Trophoblast cell (in vitro differentiated cells and primary cell): ENCODE results near the gene PRR11.

Experiments used
- DNase-seq, 2 donors: peaks; one replicate each; pipeline ENCODE4 v3.0.0-alpha.2; 2016
- H2AFZ ChIP-seq: 2 replicates; pipeline ENCODE4 v1.6.1; 2013; ENCODE audit warnings: low read length, moderate library complexity, mild to moderate bottlenecking; ENCODE audit not compliant: insufficient read depth, poor library complexity
- H2AK5ac ChIP-seq: 2 replicates; pipeline ENCODE4 v1.6.1; 2013; ENCODE audit warnings: mild to moderate bottlenecking, low read length
- H2BK120ac ChIP-seq: 2 replicates; pipeline ENCODE4 v1.6.1; 2013; ENCODE audit warnings: low read length, mild to moderate bottlenecking, moderate library complexity; ENCODE audit not compliant: insufficient read depth, poor library complexity
- H2BK12ac ChIP-seq: 2 replicates; pipeline ENCODE4 v1.6.1; 2013; ENCODE audit warnings: mild to moderate bottlenecking, low read length, moderate library complexity
- H2BK5ac ChIP-seq: 2 replicates; pipeline ENCODE4 v1.6.1; 2013; ENCODE audit warnings: low read length, low read depth, moderate library complexity, mild to moderate bottlenecking; ENCODE audit not compliant: poor library complexity
- H3K14ac ChIP-seq: 2 replicates; pipeline ENCODE4 v1.6.1; 2013; ENCODE audit warnings: mild to moderate bottlenecking, low read length
- H3K18ac ChIP-seq: 2 replicates; pipeline ENCODE4 v1.6.1; 2013; ENCODE audit warnings: mild to moderate bottlenecking, low read length
- H3K23ac ChIP-seq: 2 replicates; pipeline ENCODE4 v1.6.1; 2013; ENCODE audit warnings: low read length
- H3K27ac ChIP-seq: 2 replicates; pipeline ENCODE4 v1.5.1; 2013; ENCODE audit warnings: low read depth, mild to moderate bottlenecking, inconsistent platforms, low read length, moderate library complexity
- H3K27me3 ChIP-seq: 2 replicates; pipeline ENCODE4 v1.6.1; 2013; ENCODE audit warnings: inconsistent platforms, mild to moderate bottlenecking, low read length, moderate library complexity; ENCODE audit not compliant: insufficient read depth
- H3K36me3 ChIP-seq, 2 experiments: 1 replicate in 1 of 2; 2 replicates in 1 of 2; pipeline ENCODE4 v1.6.1; 2013; ENCODE audit warnings: low read length in 2 of 2, mild to moderate bottlenecking in 2 of 2, moderate library complexity in 1 of 2; ENCODE audit not compliant: insufficient read depth in 2 of 2, control insufficient read depth in 1 of 2
- H3K4ac ChIP-seq: 2 replicates; pipeline ENCODE4 v1.6.1; 2013; ENCODE audit warnings: low read depth, mild to moderate bottlenecking, low read length, moderate library complexity
- H3K4me1 ChIP-seq, 2 experiments: 1 replicate in 1 of 2; 2 replicates in 1 of 2; pipeline ENCODE4 v1.6.1; 2013; ENCODE audit warnings: low read length in 2 of 2, mild to moderate bottlenecking in 2 of 2, moderate library complexity in 1 of 2; ENCODE audit not compliant: insufficient read depth in 2 of 2, control insufficient read depth in 1 of 2
- H3K4me2 ChIP-seq: 2 replicates; pipeline ENCODE4 v1.6.1; 2013; ENCODE audit warnings: inconsistent platforms, mild to moderate bottlenecking, low read length, moderate library complexity
- H3K4me3 ChIP-seq: 2 replicates; pipeline ENCODE4 v1.5.1; 2013; ENCODE audit warnings: mild to moderate bottlenecking, low read depth, low read length, inconsistent platforms
- H3K79me1 ChIP-seq: one replicate; pipeline ENCODE4 v1.6.1; 2013; ENCODE audit warnings: low read length
- H3K79me2 ChIP-seq: 2 replicates; pipeline ENCODE4 v1.6.1; 2013; ENCODE audit warnings: low read length, mild to moderate bottlenecking; ENCODE audit not compliant: control insufficient read depth, insufficient read depth, poor library complexity
- H3K9ac ChIP-seq: 2 replicates; pipeline ENCODE4 v1.6.1; 2013; ENCODE audit warnings: mild to moderate bottlenecking, low read length
- H3K9me3 ChIP-seq: 2 replicates; pipeline ENCODE4 v1.6.1; 2013; ENCODE audit warnings: low read depth, mild to moderate bottlenecking, control low read depth, inconsistent platforms, low read length; ENCODE audit not compliant: insufficient read depth
- H4K12ac ChIP-seq: 2 replicates; pipeline ENCODE4 v1.6.1; 2013; ENCODE audit warnings: low read depth, mild to moderate bottlenecking, low read length, moderate library complexity
- H4K8ac ChIP-seq: 2 replicates; pipeline ENCODE4 v1.6.1; 2013; ENCODE audit warnings: low read depth, mild to moderate bottlenecking, low read length, moderate library complexity
- H4K91ac ChIP-seq: one replicate; pipeline ENCODE4 v1.6.1; 2013; ENCODE audit warnings: low read depth, mild to moderate bottlenecking, low read length, moderate library complexity
- WGBS: extraction: QIAGEN DNeasy Blood & Tissue Kit; methylation state at CpG from one replicate; pipeline ENCODE4 v1.1.7; 2013; ENCODE audit warnings: missing lambda C conversion rate; ENCODE audit not compliant: insufficient read length, insufficient coverage; ENCODE audit errors: extremely low coverage; 5-methylcytosine and 5-hydroxymethylcytosine counted together

The PRR11 gene

DNA sequence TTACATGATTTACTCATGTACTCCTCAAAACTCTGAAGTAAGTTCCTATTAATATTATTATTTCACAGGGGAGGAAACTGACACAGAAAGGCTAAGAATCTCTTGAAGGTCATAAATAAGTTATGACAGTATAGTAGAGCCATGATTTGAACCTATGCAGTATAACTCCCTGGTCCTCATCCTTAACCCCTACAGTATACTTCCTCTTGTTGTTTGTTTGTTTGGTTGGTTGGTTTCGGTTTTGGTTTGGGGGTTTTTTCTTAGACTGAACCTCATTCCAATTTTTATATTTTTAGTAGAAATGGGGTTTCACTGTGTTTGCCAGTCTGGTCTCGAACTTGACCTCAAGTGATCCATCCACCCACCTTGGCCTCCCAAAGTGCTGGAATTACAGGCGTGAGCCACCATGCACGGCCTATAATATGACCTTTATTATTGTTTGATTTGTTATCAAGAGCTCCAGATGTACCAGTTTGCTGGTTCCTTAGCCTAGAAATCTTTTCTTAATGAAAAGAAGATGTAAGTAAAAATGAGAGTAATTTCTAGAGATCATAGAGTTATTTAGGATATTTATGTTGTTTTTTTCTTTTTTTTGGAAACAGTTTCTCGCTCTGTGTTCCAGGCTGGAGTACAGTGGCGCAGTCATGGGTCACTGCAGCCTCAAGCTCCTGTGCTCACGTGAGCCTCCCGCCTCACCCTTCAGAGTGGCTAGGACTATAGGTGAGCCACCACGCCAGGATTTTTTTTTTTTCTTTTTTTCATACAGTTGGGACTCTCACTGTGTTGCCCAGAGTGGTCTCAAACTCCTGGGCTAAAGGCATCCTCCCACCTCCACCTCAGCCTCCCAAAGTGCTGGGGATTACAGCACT is 4.8 kb downstream of the PRR11 start:
- Histone ChIP-seq H3K36me3 (peaks cover 2 to 10% of the 10 kb centered on the region in 2 experiments), H3K18ac (no peak overlapping the region), H3K4ac (peak overlapping the region; percentile 79), H2AK5ac (peak overlapping the region; percentile 37), H4K12ac (no peak overlapping the region), H2AFZ (no peak overlapping the region), H3K9ac (no peak overlapping the region), H3K9me3 (no peaks in the 10 kb centered on the region), H3K14ac (no peak overlapping the region), H3K27ac (no peak overlapping the region), H3K4me2 (no peak overlapping the region), H3K27me3 (no peaks in the 10 kb centered on the region), H3K23ac (no peak overlapping the region), H3K4me1 (peaks cover 0 to 1% of the 10 kb centered on the region in 2 experiments), H2BK12ac (no peak overlapping the region), H3K79me2 (peaks cover 6% of the 10 kb centered on the region), H3K4me3 (no peak overlapping the region), H4K91ac (no peak overlapping the region), H4K8ac (no peak overlapping the region), H2BK120ac (no peak overlapping the region), H2BK5ac (no peak overlapping the region), H3K79me1 (no peaks in the 10 kb centered on the region)
- no peak for DNase-seq
- WGBS = no CpG with 5 or more reads among the region's 9 CpGs

DNA sequence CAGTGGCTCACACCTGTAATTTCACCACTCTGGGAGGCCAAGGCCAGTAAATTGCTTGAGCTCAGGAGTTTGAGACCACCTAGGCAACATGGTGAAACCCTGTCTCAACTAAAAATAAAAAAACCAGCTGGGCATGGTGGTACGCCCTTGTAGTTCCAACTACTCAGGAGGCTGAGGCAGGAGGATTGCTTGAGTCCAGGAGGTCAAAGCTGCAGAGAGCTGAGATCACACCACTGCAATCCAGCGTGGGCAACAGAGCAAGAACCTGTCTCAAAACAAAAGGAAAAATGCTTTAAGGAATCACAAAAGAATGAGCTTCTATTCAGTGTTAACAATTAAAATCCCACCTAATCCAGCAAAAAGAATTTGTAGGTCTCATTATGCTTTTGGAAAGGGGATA is 5.9 kb downstream of the PRR11 start:
- Histone ChIP-seq H2BK12ac (no peak overlapping the region), H4K12ac (peak overlapping the region; percentile 54), H3K4me2 (no peak overlapping the region), H3K4me3 (no peak overlapping the region), H3K36me3 (peaks cover 2 to 10% of the 10 kb centered on the region in 2 experiments), H3K27ac (no peak overlapping the region), H3K79me2 (peaks cover 6% of the 10 kb centered on the region), H4K8ac (no peak overlapping the region), H3K4ac (peak overlapping the region; percentile 83), H3K18ac (no peak overlapping the region), H2BK120ac (no peak overlapping the region), H4K91ac (no peak overlapping the region), H2AK5ac (no peak overlapping the region), H2BK5ac (no peak overlapping the region), H3K14ac (no peak overlapping the region), H3K4me1 (peaks cover 0 to 1% of the 10 kb centered on the region in 2 experiments), H3K23ac (no peak overlapping the region), H3K9ac (no peak overlapping the region), H2AFZ (no peak overlapping the region), H3K27me3 (no peaks in the 10 kb centered on the region), H3K9me3 (no peaks in the 10 kb centered on the region), H3K79me1 (no peaks in the 10 kb centered on the region)
- no peak for DNase-seq
- no CpG with 5 or more reads among the region's 2 CpGs for WGBS

DNA sequence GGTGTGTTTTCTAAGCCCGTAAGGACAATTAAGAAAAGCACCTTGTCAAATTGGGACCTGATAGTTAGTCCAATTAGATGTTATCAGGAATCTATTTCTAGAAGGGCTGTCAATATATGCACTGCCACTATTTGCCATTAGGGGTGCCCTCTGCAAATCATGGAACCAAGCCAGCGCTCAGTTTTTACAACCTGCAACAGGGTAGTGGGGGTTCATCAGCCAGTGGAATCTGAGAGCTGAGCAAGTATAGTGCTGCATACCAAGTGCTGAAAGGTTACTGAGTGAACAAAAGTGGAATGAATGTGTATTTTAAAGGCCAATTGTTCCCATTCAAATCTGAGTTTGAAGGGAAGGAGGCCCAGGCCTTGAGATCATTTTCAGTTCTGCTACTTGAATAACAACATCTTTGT is 10.4 kb downstream of the PRR11 start:
- no CpG with 5 or more reads among the region's 2 CpGs for WGBS
- peaks cover 4 to 9% of the 10 kb centered on the region in 2 experiments for H3K36me3 ChIP-seq
- peak; percentile 16 to 60 for DNase-seq

DNA sequence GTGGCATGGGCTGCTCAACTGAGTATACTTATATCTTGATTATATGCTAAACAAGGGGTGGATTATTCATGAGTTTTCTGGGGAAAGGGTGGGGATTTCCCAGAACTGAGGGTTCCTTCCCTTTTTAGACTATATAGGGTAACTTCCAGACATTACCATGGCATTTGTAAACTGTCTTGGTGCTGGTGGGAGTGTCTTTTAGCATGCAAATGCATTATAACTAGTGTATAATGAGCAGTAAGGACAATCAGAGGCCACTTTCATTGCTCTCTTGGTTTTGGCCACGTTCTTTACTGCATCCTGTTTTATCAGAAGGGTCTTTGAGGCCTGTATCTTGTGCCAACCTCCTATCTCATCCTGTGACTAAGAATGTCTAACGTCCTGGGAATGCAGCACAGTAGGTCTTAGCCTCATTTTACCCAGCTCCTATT is 12.0 kb downstream of the PRR11 start:
- H3K4me3 ChIP-seq = no peak overlapping the region
- H2AFZ ChIP-seq = no peak overlapping the region
- H3K27me3 ChIP-seq = no peaks in the 10 kb centered on the region
- H3K14ac ChIP-seq = no peak overlapping the region
- H3K23ac ChIP-seq = no peak overlapping the region
- no peak overlapping the region for H2BK120ac ChIP-seq
- no peaks in the 10 kb centered on the region for H3K4me1 ChIP-seq
- H2BK5ac ChIP-seq = no peak overlapping the region
- H3K9me3 ChIP-seq = no peaks in the 10 kb centered on the region
- no peak overlapping the region for H4K12ac ChIP-seq
- no CpG with 5 or more reads among the region's 2 CpGs for WGBS
- no peak overlapping the region for H3K9ac ChIP-seq
- no peak overlapping the region for H2BK12ac ChIP-seq
- no peaks in the 10 kb centered on the region for H3K79me2 ChIP-seq
- H4K8ac ChIP-seq = no peak overlapping the region
- no peak overlapping the region for H4K91ac ChIP-seq
- H3K36me3 ChIP-seq = peaks cover 8 to 12% of the 10 kb centered on the region in 2 experiments
- DNase-seq = no peak
- H3K27ac ChIP-seq = no peak overlapping the region
- no peak overlapping the region for H3K4me2 ChIP-seq
- no peaks in the 10 kb centered on the region for H3K79me1 ChIP-seq
- peak overlapping the region; percentile 4 for H3K4ac ChIP-seq
- H2AK5ac ChIP-seq = no peak overlapping the region
- no peak overlapping the region for H3K18ac ChIP-seq

More for the DNA sequence above, 10.4 kb downstream of the PRR11 start:
- Histone ChIP-seq H4K91ac (no peak overlapping the region), H3K79me2 (no peaks in the 10 kb centered on the region), H3K14ac (no peak overlapping the region), H3K27me3 (no peaks in the 10 kb centered on the region), H3K4me1 (no peaks in the 10 kb centered on the region), H2BK5ac (no peak overlapping the region), H3K23ac (no peak overlapping the region), H4K12ac (no peak overlapping the region), H3K9me3 (no peaks in the 10 kb centered on the region), H3K27ac (no peak overlapping the region), H2BK12ac (no peak overlapping the region), H3K4me2 (no peak overlapping the region), H4K8ac (no peak overlapping the region), H2AFZ (no peak overlapping the region), H3K9ac (no peak overlapping the region), H2BK120ac (no peak overlapping the region), H3K4ac (no peak overlapping the region), H2AK5ac (no peak overlapping the region), H3K18ac (no peak overlapping the region), H3K79me1 (no peaks in the 10 kb centered on the region), H3K4me3 (no peak overlapping the region)
